HPDE6-E6E7 (cell line): ENCODE data around the gene TRIM28.
"Not testable (repeated sequence)": the region's sequence is repeated elsewhere in the genome, so short reads cannot be mapped to it uniquely, and the experiment has no call there.

Experiments used
- DNase-seq: peaks from one replicate; pipeline ENCODE4 v3.0.0; 2011; ENCODE audit warnings: missing footprints; ENCODE audit errors: extremely low spot score

The TRIM28 gene

GRCh38 chr19:58519087-58519354 is 24.8 kb upstream of the TRIM28 start:
- peak; percentile 68 for DNase-seq

DNA sequence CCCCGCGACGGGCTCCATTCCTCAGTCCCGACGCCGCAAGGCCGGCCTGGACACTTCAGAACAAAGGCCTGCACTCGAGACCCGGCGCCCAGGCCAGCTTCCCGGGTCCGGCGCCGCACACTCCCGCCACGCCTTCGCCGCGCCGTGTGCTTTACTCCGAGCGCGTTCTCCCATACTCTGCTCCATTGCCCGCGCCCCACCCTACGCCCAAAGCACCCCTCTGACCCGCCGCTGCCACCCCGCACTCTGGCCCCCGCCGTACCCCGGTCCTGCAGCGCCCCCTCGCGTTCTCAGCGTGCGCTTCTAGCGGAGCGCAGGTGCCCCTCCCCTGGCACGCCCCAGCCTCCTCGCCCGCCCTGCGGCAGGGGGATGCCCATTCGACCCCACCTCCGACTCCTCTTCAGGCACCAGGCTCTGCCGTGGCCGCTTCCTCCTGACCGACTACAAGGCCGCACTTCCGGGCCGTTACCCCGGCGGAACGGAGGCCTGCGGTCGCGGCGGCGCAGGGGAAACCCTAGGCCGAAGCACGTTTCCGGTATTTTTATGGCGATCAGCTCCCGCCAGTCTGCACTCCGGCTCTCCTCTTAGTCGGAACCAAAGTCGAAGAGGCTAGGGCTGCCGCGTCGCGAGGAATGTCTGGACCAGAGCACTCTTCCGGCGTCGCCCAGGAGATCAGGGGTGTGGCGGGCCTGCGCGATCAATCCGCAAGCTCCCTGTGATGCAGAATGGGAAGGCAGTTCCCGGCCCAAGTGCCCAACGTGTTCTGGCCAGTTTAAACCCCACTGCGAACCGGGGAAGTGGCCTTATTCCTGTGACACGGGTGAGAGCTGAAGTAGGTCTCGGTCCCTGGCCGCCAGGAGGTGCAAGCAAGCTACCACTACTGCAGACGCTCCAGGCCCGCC is 24.3 kb upstream of the TRIM28 start, which contains the start of gene ZBTB45:
Gene ZBTB45, minus strand, starts transcription at position 456 of the 902 bp plus-strand sequence. CDS start 2,137 bp downstream, outside the sequence.
- peak; percentile 78 for DNase-seq

- DNase-seq, result no peak
These were observed 23.6 kb upstream of the TRIM28 start for GRCh38 chr19:58520257-58520599.

DNA sequence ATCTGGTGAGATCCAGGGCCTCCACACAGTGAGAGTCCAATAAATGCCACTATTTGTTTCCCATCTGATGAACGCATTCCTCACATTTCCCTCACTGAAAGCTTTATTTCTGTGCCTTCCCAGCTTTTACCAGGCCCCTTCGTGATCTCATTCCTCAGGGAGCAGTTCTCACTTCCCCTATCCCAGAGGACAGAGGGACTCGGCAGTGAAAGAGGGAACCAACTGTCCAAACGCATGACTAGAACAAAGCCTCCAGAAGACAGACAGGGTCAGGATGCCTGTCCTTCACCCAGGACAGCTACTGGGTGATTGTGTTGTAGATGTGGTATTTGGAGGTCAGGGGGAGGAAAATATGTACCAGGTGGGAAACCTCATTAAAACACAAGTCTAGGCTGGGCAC is 22.2 kb upstream of the TRIM28 start:
- no peak for DNase-seq

DNA sequence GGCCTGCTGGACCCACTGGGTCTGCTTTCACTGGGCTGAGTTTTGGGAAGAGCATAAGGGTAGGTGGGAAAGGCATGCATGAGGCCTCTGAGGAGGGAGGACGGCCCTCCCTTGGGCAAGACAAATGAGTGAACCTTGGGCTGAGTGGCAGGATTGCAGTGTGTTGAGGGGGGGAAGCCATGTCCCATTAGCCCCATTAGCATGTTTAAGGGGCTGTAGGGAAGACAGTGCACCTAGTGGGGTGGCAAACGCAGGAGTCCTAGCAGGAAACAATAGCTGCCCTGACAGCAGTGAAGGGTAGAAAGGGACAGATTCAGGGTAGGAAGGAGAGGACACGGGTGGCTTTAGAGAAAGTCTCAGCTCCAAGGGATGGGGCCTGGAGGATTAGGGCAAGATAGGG is 21.2 kb upstream of the TRIM28 start:
- DNase-seq, result no peak

DNA sequence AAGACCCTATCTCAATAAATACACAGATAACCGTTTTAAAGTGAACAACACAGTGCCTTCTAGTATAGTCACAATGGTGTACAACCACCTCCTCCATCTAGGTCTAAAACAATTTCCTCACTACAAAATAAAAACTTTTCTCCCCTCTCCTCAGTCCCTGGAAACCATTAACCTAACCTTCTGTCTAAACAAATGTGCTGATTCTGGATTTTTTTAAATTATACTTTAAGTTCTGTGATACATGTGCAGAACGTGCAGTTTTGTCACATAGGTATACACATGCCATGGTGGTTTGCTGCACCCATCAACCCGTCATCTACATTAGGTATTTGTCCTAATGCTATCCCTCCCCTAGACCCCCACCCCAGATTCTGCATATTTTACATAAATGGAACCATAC is 14.5 kb upstream of the TRIM28 start:
- no peak for DNase-seq

GRCh38 chr19:58531034-58531840 is 12.6 kb upstream of the TRIM28 start:
- no peak for DNase-seq

- no peak for DNase-seq
These were observed 8.0 kb upstream of the TRIM28 start for GRCh38 chr19:58535857-58536256.

- DNase-seq, result no peak
These were observed 6.7 kb upstream of the TRIM28 start for GRCh38 chr19:58536852-58537798.

- DNase-seq, result no peak
These were observed 5.4 kb upstream of the TRIM28 start for GRCh38 chr19:58538257-58539168.

DNA sequence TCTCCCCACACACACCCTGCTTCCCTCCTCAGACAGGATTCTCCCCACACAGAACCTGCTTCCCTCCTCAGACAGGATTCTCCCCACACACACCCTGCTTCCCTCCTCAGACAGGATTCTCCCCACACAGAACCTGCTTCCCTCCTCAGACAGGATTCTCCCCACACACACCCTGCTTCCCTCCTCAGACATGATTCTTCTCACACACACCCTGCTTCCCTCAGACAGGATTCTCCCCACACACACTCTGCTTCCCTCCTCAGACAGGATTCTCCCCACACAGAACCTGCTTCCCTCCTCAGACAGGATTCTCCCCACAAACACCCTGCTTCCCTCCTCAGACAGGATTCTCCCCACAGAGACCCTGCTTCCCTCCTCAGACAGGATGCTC is 4.7 kb upstream of the TRIM28 start:
- DNase-seq, result not testable (repeated sequence)

DNA sequence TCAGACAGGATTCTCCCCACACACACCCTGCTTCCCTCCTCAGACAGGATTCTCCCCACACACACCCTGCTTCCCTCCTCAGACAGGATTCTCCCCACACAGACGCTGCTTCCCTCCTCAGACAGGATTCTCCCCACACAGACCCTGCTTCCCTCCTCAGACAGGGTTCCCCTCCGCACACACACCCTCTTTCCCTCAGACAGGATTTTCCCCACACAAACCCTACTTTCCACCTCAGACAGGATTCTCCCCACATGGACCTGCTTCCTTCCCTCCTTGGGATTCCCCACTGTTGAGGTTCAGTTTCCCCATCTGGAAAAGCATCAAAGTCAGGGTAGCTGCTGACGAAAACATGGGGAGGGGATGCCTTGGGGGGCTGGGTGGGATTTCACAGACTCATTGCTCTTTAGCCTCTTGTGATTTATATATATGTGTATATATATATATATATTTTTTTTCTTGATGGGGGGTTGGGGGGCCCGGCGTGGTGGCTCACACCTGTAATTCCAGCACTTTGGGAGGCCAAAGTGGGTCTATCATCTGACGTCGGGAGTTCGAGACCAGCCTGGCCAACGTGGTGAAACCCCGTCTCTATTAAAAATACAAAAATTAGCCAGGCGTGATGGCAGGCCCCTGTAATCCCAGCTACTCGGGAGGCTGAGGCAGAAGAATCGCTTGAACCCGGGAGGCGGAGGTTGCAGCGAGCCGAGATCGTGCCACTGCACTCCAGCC is 1.1 kb upstream of the TRIM28 start:
- DNase-seq, result not testable (repeated sequence)

DNA sequence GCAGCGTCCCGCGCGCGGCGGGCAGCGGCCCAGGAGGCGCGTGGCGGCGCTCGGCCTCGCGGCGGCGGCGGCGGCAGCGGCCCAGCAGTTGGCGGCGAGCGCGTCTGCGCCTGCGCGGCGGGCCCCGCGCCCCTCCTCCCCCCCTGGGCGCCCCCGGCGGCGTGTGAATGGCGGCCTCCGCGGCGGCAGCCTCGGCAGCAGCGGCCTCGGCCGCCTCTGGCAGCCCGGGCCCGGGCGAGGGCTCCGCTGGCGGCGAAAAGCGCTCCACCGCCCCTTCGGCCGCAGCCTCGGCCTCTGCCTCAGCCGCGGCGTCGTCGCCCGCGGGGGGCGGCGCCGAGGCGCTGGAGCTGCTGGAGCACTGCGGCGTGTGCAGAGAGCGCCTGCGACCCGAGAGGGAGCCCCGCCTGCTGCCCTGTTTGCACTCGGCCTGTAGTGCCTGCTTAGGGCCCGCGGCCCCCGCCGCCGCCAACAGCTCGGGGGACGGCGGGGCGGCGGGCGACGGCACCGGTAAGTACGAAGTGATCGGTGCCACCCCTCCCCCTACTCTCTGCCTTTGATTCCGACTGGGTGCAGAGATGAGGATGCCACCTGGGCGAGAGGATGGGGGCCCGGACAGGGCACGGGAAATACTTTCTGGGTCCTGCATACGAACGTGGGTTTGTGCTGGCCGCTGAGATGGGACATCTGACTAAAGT is 874 bp downstream of the TRIM28 start:
- DNase-seq, result no peak

DNA sequence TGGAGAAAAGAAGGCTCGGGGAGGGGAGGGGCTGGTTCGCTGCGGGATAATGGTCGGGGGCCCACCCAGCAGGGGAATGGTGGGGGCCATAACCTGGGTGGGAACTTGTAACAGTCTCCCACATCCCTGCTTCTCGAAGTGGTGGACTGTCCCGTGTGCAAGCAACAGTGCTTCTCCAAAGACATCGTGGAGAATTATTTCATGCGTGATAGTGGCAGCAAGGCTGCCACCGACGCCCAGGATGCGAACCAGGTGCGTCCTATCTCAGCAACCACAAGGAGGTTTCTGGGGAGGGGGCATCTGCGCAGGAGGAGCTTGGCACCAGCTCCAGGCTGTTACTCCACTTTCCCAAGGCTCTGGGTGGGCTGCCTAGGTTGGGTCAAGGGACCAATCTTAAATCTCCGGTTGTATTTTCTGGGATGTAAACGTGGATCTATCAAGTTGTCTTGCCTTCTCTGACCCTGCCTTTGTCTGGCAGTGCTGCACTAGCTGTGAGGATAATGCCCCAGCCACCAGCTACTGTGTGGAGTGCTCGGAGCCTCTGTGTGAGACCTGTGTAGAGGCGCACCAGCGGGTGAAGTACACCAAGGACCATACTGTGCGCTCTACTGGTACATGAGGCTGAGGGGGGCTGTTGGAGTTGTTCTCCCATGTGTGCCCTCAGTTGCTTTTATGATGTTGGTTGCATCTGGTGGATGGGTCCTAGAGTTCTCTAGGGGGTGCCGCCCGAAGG is 1.6 kb downstream of the TRIM28 start:
- no peak for DNase-seq

GRCh38 chr19:58546019-58546530 is 2.2 kb downstream of the TRIM28 start:
- no peak for DNase-seq

DNA sequence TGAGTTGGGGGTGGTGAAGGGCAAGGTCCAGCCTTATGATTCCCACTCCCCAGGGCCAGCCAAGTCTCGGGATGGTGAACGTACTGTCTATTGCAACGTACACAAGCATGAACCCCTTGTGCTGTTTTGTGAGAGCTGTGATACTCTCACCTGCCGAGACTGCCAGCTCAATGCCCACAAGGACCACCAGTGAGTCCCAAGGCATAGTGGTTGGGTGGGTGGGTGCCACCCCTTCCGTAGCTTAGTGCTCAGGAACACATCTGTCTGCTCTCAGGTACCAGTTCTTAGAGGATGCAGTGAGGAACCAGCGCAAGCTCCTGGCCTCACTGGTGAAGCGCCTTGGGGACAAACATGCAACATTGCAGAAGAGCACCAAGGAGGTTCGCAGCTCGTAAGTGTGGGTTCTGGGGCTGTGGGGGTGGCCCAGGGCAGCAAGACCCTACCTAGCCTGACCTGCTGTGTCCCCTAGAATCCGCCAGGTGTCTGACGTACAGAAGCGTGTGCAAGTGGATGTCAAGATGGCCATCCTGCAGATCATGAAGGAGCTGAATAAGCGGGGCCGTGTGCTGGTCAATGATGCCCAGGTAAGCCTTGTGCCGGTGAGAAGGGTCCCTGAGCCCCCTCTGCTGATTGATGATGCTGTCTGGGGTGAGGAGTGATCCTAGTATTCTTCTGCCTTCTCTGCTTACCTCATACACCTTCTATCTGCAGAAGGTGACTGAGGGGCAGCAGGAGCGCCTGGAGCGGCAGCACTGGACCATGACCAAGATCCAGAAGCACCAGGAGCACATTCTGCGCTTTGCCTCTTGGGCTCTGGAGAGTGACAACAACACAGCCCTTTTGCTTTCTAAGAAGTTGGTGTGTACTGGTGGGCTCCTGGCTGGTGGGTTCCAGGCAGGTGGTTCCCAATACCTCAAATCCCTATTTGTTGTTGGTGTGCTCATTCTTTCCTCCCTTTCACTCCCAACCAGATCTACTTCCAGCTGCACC is 3.8 kb downstream of the TRIM28 start:
- no peak for DNase-seq

DNA sequence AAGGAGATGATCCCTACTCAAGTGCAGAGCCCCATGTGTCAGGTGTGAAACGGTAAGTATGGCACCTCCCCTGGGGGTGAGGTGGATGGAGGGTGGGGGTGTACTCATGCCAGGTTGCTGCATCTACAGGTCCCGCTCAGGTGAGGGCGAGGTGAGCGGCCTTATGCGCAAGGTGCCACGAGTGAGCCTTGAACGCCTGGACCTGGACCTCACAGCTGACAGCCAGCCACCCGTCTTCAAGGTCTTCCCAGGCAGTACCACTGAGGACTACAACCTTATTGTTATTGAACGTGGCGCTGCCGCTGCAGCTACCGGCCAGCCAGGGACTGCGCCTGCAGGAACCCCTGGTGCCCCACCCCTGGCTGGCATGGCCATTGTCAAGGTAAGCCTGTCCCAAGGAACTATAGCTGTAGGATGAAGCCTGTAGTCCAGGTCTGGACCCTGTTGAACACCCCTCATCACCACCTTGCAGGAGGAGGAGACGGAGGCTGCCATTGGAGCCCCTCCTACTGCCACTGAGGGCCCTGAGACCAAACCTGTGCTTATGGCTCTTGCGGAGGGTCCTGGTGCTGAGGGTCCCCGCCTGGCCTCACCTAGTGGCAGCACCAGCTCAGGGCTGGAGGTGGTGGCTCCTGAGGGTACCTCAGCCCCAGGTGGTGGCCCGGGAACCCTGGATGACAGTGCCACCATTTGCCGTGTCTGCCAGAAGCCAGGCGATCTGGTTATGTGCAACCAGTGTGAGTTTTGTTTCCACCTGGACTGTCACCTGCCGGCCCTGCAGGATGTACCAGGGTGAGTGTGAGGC is 5.2 kb downstream of the TRIM28 start:
- DNase-seq, result no peak
